DND-41 (cell line): ENCODE data around the gene CFHR2.
"Not testable (repeated sequence)": the region's sequence is repeated elsewhere in the genome, so short reads cannot be mapped to it uniquely, and the experiment has no call there.

Experiments used
- ATAC-seq: fragments of 200-7000 bp; cut with Tn5 transposase; 3 replicates; pipeline ENCODE4 v1.9.1; 2021; ENCODE audit warnings: low read depth; ENCODE audit not compliant: insufficient read depth
- DNase-seq: peaks from one replicate; pipeline ENCODE4 v3.0.0-alpha.2; 2020
- H2AFZ ChIP-seq: 2 replicates; pipeline ENCODE4 v1.6.0; 2012; ENCODE audit warnings: low read depth, low read length
- H3K27ac ChIP-seq: 2 replicates; pipeline ENCODE4 v1.5.1; 2012; ENCODE audit warnings: low read length, inconsistent platforms
- H3K27me3 ChIP-seq: fragments of 200-600 bp; sonication (generic); 2 replicates; pipeline ENCODE4 v1.6.0; 2012; ENCODE audit warnings: low read length, mild to moderate bottlenecking, inconsistent platforms; ENCODE audit not compliant: insufficient read depth, poor library complexity
- H3K36me3 ChIP-seq: 2 replicates; pipeline ENCODE4 v1.5.1; 2012; ENCODE audit warnings: low read length, inconsistent platforms; ENCODE audit not compliant: insufficient read depth
- H3K4me1 ChIP-seq: 2 replicates; pipeline ENCODE4 v1.5.1; 2012; ENCODE audit warnings: mild to moderate bottlenecking, low read length; ENCODE audit not compliant: insufficient read depth
- H3K4me2 ChIP-seq: 2 replicates; pipeline ENCODE4 v1.6.0; 2012; ENCODE audit warnings: mild to moderate bottlenecking, moderate library complexity, low read length, inconsistent platforms; ENCODE audit not compliant: insufficient read depth
- H3K4me3 ChIP-seq, 2 experiments: fragments of 200-600 bp in 1 of 2; shearing (Covaris generic) in 1 of 2; 2 replicates each; pipeline ENCODE4 v1.5.1; 2012 to 2016; ENCODE audit warnings: inconsistent platforms in 2 of 2, low read length in 2 of 2, mild to moderate bottlenecking in 2 of 2, low read depth in 1 of 2, moderate library complexity in 1 of 2
- H3K79me2 ChIP-seq: 2 replicates; pipeline ENCODE4 v1.6.0; 2012; ENCODE audit warnings: low read length, inconsistent platforms; ENCODE audit not compliant: insufficient read depth
- H3K9ac ChIP-seq: 2 replicates; pipeline ENCODE4 v1.6.0; 2012; ENCODE audit warnings: low read depth, mild to moderate bottlenecking, inconsistent platforms, low read length, moderate library complexity
- H3K9me3 ChIP-seq: 2 replicates; pipeline ENCODE4 v1.5.1; 2012; ENCODE audit warnings: low read length, moderate library complexity, mild to moderate bottlenecking, inconsistent platforms; ENCODE audit not compliant: insufficient read depth, severe bottlenecking
- H4K20me1 ChIP-seq: 2 replicates; pipeline ENCODE4 v1.6.0; 2012; ENCODE audit warnings: low read length; ENCODE audit not compliant: insufficient read depth
- EZH2 ChIP-seq: IDR thresholded peaks from 3 replicates; pipeline ENCODE4 v1.6.1; 2012; ENCODE audit warnings: borderline replicate concordance, low read depth, mild to moderate bottlenecking, moderate library complexity, low read length, inconsistent platforms; ENCODE audit not compliant: severe bottlenecking
- TF ChIP-seq, protein P1 (sequence below): IDR thresholded peaks from 2 replicates; pipeline ENCODE4 v1.5.1; 2012; ENCODE audit warnings: borderline replicate concordance, low read length, moderate library complexity, mild to moderate bottlenecking; ENCODE audit not compliant: poor library complexity, severe bottlenecking; ENCODE audit errors: extremely low read depth

Gene CFHR2

GRCh38 chr1:196910215-196910614, 33.3 kb upstream of the CFHR2 start:
- ATAC-seq (no peak), DNase-seq (no peak)
- Histone ChIP-seq H3K27ac (no peak overlapping the region), H3K9me3 (no peaks in the 10 kb centered on the region), H3K9ac (no peak overlapping the region), H3K4me2 (no peak overlapping the region), H3K4me3 (no peak overlapping the region), H3K27me3 (no peaks in the 10 kb centered on the region), H4K20me1 (no peaks in the 10 kb centered on the region), H3K36me3 (no peaks in the 10 kb centered on the region), H3K4me1 (no peaks in the 10 kb centered on the region), H2AFZ (no peak overlapping the region), H3K79me2 (no peaks in the 10 kb centered on the region)
- no peak for TF ChIP-seq EZH2
- TF ChIP-seq, protein P1, sequence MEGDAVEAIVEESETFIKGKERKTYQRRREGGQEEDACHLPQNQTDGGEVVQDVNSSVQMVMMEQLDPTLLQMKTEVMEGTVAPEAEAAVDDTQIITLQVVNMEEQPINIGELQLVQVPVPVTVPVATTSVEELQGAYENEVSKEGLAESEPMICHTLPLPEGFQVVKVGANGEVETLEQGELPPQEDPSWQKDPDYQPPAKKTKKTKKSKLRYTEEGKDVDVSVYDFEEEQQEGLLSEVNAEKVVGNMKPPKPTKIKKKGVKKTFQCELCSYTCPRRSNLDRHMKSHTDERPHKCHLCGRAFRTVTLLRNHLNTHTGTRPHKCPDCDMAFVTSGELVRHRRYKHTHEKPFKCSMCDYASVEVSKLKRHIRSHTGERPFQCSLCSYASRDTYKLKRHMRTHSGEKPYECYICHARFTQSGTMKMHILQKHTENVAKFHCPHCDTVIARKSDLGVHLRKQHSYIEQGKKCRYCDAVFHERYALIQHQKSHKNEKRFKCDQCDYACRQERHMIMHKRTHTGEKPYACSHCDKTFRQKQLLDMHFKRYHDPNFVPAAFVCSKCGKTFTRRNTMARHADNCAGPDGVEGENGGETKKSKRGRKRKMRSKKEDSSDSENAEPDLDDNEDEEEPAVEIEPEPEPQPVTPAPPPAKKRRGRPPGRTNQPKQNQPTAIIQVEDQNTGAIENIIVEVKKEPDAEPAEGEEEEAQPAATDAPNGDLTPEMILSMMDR: no peak

GRCh38 chr1:196912283-196912682, 31.3 kb upstream of the CFHR2 start:
- ATAC-seq, H3K27ac ChIP-seq, DNase-seq: not testable (repeated sequence)

DNA sequence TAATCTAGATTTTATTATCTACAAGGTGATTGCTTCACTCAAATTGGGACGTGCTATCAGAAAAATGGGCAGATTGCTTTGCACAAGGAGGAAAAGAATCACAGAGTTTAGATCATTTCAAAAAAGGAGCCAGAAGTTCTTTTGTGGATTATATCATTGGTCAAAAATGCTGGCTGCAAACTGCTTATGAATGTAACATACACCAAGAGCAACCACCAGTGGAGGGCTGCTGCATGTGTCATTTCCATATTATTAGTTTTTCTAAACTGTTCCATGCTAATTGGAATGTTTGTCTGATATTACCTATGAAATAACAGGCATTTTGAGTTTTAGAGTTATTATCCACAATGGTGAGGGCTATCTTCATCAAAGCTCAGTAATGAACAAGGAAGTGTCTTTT, 16.7 kb upstream of the CFHR2 start:
- ATAC-seq, H3K9me3 ChIP-seq, H3K4me3 ChIP-seq, H3K4me2 ChIP-seq, H3K36me3 ChIP-seq, H3K4me1 ChIP-seq, DNase-seq, H4K20me1 ChIP-seq, H3K27me3 ChIP-seq, H2AFZ ChIP-seq, H3K79me2 ChIP-seq, H3K9ac ChIP-seq, H3K27ac ChIP-seq: not testable (repeated sequence)

More at GRCh38 chr1:196912283-196912682, 31.3 kb upstream of the CFHR2 start:
- not testable (repeated sequence) for H3K4me1 ChIP-seq, H3K79me2 ChIP-seq, H3K27me3 ChIP-seq, H4K20me1 ChIP-seq, H3K9ac ChIP-seq, H3K9me3 ChIP-seq, H3K4me3 ChIP-seq, H3K4me2 ChIP-seq, H2AFZ ChIP-seq, H3K36me3 ChIP-seq

DNA sequence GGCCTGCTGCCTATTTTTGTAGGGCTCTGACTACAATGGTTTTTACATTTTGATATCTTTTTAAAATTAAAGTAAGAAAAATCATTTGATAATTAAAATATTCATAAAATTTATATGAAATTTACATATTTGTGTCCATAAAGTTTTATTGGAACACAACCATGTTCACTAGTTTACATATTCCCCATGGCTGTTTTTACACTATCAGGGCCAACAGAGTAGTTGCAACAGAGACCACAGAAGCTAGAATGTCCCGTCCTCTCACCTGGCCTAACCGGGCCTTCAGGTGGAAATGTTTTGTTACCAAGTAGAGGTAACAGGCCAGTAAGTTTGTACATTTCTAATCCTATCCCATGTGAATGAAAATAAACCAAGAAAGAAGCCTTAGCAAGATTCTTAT, 10.7 kb upstream of the CFHR2 start:
- H3K79me2 ChIP-seq, ATAC-seq, DNase-seq, H3K9me3 ChIP-seq, H3K9ac ChIP-seq, H3K27ac ChIP-seq, H3K4me2 ChIP-seq, H3K4me3 ChIP-seq, H3K4me1 ChIP-seq, H3K27me3 ChIP-seq, H4K20me1 ChIP-seq, H2AFZ ChIP-seq, H3K36me3 ChIP-seq: not testable (repeated sequence)

DNA sequence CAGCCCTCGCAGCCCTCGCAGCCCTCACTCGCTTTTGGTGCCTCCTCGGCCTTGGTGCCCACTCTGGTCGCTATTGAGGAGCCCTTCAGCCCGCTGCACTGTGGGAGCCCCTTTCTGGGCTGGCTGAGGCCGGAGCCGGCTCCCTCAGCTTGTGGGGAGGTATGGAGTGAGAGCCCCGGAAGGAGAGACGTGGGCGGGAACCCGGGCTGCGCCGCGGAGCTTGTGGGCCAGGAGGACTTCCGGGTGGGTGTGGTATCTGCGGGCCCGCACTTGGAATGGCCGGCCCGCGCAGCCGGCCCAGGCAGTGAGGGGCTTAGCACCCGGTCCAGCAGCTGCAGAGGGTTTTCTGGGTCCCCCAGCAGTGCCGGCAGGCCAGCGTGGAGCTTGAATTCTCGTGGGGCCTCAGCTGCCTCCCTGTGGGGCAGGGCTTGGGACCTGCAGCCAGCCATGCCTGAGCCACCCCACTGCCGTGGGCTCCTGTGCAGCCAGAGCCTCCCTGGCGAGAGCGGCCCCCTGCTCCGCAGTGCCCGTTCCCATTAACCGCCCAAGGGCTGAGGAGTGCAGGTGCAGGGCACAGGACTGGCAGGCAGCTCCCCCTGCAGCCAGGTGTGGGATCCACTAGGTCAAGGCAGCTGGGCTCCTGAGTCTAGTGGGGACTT, 9.9 kb upstream of the CFHR2 start:
- Histone ChIP-seq H2AFZ (no peak overlapping the region), H3K27me3 (no peaks in the 10 kb centered on the region), H3K4me1 (no peaks in the 10 kb centered on the region), H3K9ac (no peak overlapping the region), H3K4me3 (no peak overlapping the region), H3K79me2 (no peaks in the 10 kb centered on the region), H3K9me3 (no peaks in the 10 kb centered on the region), H3K27ac (no peak overlapping the region), H3K4me2 (no peak overlapping the region), H3K36me3 (no peaks in the 10 kb centered on the region), H4K20me1 (no peaks in the 10 kb centered on the region)
- ATAC-seq: no peak
- DNase-seq: no peak
- TF ChIP-seq EZH2: no peak
- TF ChIP-seq, protein P1: no peak

- not testable (repeated sequence) for H3K79me2 ChIP-seq, DNase-seq, H3K4me1 ChIP-seq, H4K20me1 ChIP-seq, H3K4me2 ChIP-seq, H3K9me3 ChIP-seq, H3K27me3 ChIP-seq, H3K4me3 ChIP-seq, H2AFZ ChIP-seq, ATAC-seq, H3K36me3 ChIP-seq, H3K27ac ChIP-seq, H3K9ac ChIP-seq
These were observed 2.1 kb upstream of the CFHR2 start for GRCh38 chr1:196941474-196941873.
